Endothelial cell (in vitro differentiated cells): ENCODE results near the gene ACP3. TPM values are rescaled to one million over a fixed set of nuclear protein-coding genes. Genes with fewer than 3 reads are reported as not detected.
"Not testable (repeated sequence)": the region's sequence is repeated elsewhere in the genome, so short reads cannot be mapped to it uniquely, and the experiment has no call there.

Source experiments
- DNase-seq: peaks from one replicate; pipeline ENCODE4 v3.0.0; 2021; ENCODE audit warnings: low spot score
- H3K27ac Mint-ChIP-seq: one replicate; pipeline ENCODE4 v1.8.0; 2021; ENCODE audit warnings: mixed read lengths, inconsistent platforms; ENCODE audit not compliant: unreplicated experiment
- H3K27me3 Mint-ChIP-seq: one replicate; pipeline ENCODE4 v1.8.0; 2021; ENCODE audit warnings: mild to moderate bottlenecking, moderate library complexity, mixed read lengths, inconsistent platforms; ENCODE audit not compliant: unreplicated experiment
- H3K36me3 Mint-ChIP-seq: one replicate; pipeline ENCODE4 v1.8.0; 2021; ENCODE audit warnings: mild to moderate bottlenecking, low read depth, mixed read lengths, inconsistent platforms; ENCODE audit not compliant: unreplicated experiment
- H3K4me1 Mint-ChIP-seq: one replicate; pipeline ENCODE4 v1.8.0; 2021; ENCODE audit warnings: mild to moderate bottlenecking, mixed read lengths, inconsistent platforms; ENCODE audit not compliant: unreplicated experiment
- H3K4me3 Mint-ChIP-seq: one replicate; pipeline ENCODE4 v1.8.0; 2021; ENCODE audit warnings: mild to moderate bottlenecking, mixed read lengths, inconsistent platforms; ENCODE audit not compliant: unreplicated experiment
- H3K9me3 Mint-ChIP-seq: one replicate; pipeline ENCODE4 v1.8.0; 2021; ENCODE audit warnings: mixed read lengths, inconsistent platforms; ENCODE audit not compliant: unreplicated experiment
- total RNA-seq: library from RNA; stranded (reverse); fragmentation: NEBNext Ultra II Directional; extraction: Animal tissue kit (Norgen Biotek cat#: 25700); gene quantifications from one replicate; pipeline ENCODE4 v1.2.1, GENCODE V29; 2021; ENCODE audit not compliant: unreplicated experiment
- TF ChIP-seq, protein P1 (sequence below): fragments of 200-600 bp; sonication (generic); IDR thresholded peaks from one replicate; pipeline ENCODE4 v1.5.0; 2021; ENCODE audit warnings: antibody characterized with exemption; ENCODE audit not compliant: unreplicated experiment

Gene ACP3
- total RNA-seq, 1 donor from 2014 or later: 0.44 TPM

GRCh38 chr3:132394320-132394719 is 77.1 kb downstream of the ACP3 start:
- Mint-ChIP-seq H3K4me3 (no peak overlapping the region), H3K27me3 (no peaks in the 10 kb centered on the region), H3K9me3 (no peaks in the 10 kb centered on the region), H3K4me1 (no peaks in the 10 kb centered on the region), H3K27ac (no peak overlapping the region), H3K36me3 (peaks cover 4% of the 10 kb centered on the region)
- TF ChIP-seq, protein P1, sequence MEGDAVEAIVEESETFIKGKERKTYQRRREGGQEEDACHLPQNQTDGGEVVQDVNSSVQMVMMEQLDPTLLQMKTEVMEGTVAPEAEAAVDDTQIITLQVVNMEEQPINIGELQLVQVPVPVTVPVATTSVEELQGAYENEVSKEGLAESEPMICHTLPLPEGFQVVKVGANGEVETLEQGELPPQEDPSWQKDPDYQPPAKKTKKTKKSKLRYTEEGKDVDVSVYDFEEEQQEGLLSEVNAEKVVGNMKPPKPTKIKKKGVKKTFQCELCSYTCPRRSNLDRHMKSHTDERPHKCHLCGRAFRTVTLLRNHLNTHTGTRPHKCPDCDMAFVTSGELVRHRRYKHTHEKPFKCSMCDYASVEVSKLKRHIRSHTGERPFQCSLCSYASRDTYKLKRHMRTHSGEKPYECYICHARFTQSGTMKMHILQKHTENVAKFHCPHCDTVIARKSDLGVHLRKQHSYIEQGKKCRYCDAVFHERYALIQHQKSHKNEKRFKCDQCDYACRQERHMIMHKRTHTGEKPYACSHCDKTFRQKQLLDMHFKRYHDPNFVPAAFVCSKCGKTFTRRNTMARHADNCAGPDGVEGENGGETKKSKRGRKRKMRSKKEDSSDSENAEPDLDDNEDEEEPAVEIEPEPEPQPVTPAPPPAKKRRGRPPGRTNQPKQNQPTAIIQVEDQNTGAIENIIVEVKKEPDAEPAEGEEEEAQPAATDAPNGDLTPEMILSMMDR: no peak
- no peak for DNase-seq

GRCh38 chr3:132395126-132395525 is 77.9 kb downstream of the ACP3 start:
- peaks cover 4% of the 10 kb centered on the region for H3K36me3 Mint-ChIP-seq
- H3K27me3 Mint-ChIP-seq: no peaks in the 10 kb centered on the region
- H3K9me3 Mint-ChIP-seq: no peaks in the 10 kb centered on the region
- no peak for DNase-seq
- TF ChIP-seq, protein P1: no peak
- no peak overlapping the region for H3K27ac Mint-ChIP-seq
- no peak overlapping the region for H3K4me3 Mint-ChIP-seq
- H3K4me1 Mint-ChIP-seq: no peaks in the 10 kb centered on the region

- Mint-ChIP-seq H3K9me3 (no peaks in the 10 kb centered on the region), H3K36me3 (peaks cover 4% of the 10 kb centered on the region), H3K4me3 (no peak overlapping the region), H3K4me1 (no peaks in the 10 kb centered on the region), H3K27ac (no peak overlapping the region), H3K27me3 (no peaks in the 10 kb centered on the region)
- DNase-seq: no peak
- TF ChIP-seq, protein P1: no peak
Observed at GRCh38 chr3:132396255-132396654, 79.0 kb downstream of the ACP3 start.

- not testable (repeated sequence) for H3K27me3 Mint-ChIP-seq, H3K9me3 Mint-ChIP-seq, H3K4me1 Mint-ChIP-seq, H3K4me3 Mint-ChIP-seq, H3K36me3 Mint-ChIP-seq, H3K27ac Mint-ChIP-seq, DNase-seq
Observed at GRCh38 chr3:132396776-132397175, 79.6 kb downstream of the ACP3 start.

DNA sequence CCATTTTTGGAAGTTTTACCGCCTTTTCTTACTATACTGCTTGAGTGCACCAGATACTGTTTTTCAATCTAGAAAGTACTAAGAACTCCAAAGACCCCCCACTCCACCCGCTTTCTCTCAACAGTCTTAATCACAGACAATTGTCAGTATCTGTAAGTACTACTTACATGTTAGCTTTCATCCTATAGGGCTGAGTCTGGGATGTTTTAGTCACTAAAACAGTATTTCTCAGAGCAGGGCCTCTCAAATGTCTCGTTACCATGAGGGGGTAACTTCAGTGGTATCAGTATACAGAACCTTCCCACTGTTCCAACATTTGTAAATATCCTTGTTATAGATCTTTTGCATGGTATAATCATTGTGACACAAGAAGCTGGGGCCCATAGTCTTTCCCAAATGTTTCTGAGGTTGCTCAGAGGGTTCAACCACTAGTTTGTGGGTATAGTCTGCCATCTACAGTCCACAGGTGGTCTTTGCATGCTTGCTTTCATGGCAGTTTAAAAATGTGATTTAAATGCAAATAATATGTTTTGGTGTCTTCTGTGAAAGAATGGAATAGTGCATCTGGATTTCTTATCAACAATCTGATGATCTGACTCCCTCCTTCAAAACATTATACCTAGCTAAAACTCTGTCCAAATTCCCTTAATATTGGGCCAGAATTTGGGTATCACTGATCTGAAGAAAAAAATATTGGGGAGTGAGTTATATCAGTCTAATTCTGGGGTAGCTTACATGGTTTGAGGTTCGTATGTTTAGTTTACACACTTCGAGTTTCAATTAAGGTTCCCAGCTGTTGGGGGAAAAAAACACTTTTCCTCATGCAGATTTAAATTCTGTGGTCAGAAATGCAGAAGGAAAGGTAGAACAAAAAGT is 82.1 kb downstream of the ACP3 start:
- Mint-ChIP-seq H3K27me3 (no peaks in the 10 kb centered on the region), H3K4me3 (no peak overlapping the region), H3K36me3 (peaks cover 4% of the 10 kb centered on the region), H3K27ac (no peak overlapping the region), H3K4me1 (peaks cover 3% of the 10 kb centered on the region), H3K9me3 (no peaks in the 10 kb centered on the region)
- DNase-seq: peak; percentile 40
- TF ChIP-seq, protein P1: peak; percentile 73
